Amniotic epithelial cell (primary cell): ENCODE results near the gene CDK5RAP2.

Source experiments
- DNase-seq: peaks from one replicate; pipeline ENCODE4 v3.0.0-alpha.2; 2010; ENCODE audit warnings: low read depth

Gene CDK5RAP2

DNA sequence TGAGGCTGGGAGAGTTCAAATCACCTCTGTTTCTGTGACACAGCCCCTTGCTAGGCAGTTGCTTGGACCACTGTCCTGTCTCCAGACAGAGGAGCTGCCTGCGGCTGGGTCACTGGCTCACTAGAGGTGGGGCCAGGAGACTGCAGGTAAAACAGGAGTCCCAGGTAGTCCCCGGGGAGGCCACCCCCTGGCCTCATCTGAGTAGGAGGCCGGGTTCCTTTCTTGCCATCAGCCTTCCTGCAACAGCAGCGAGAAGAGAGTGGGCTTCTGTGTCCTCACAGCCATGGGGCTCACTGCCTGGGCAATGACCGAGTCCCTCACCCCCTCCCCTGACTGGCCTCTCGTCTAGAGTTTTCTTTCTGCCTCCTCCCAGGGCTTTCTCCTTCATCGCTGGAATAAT lies 197.5 kb downstream of the CDK5RAP2 start:
- DNase-seq = no peak

DNA sequence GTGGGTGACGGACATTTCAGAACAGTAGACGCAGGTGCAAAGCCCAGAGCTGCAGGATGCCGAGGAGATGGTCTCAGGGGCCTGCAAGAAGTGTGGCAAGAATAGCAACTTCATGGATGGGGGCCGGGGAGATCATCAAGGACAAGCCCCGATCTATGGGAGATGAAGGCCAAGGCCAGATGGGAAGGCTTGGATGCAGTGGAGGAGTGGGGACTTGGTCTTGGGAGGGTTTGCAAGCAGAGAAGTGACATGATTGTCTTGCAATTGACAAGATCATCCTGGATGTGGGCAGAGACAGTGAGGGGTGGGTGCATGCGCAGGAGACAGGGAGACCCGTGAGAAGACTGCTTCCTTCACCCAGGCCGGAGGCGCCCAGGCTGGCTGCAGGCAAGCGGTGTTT lies 198.1 kb downstream of the CDK5RAP2 start:
- DNase-seq = no peak

DNA sequence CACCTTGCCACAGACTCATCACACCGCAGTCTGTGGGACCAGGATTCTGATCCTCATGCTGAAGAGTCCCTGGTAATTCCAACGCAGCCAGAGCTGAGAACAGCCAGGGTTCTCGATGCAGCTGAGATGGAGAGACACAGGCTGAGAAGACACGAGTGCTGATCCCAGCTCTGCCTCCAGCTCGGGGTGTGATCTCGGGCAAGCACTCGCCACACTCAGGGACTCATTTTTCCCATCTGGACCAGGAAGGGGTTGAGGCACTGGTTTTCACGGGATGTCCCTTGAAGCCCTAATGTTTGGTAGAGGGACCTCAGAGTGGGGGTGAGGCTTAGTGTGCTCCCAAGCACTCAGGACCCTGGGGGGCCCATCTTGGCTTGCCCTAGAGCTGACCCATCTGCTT lies 200.4 kb downstream of the CDK5RAP2 start:
- DNase-seq = no peak

DNA sequence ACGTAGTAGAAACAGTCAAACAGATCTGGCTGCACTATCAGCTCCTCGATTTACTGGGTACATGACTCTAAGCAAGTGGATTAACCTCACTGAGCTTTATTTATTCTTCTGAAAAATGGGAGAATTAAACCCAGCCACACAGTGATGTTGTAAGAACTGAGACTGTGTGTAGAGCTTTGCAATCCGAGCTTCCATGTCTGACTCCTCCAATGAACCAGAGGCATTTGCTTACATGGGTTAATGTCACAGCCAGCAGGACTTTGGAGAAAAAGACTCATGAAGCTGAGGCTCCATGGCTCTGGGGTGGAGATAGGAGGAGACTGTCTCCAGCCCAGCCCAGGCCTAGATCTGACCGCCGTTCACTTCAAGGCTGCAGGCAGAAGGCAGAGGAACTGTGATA lies 201.3 kb downstream of the CDK5RAP2 start:
- no peak for DNase-seq

DNA sequence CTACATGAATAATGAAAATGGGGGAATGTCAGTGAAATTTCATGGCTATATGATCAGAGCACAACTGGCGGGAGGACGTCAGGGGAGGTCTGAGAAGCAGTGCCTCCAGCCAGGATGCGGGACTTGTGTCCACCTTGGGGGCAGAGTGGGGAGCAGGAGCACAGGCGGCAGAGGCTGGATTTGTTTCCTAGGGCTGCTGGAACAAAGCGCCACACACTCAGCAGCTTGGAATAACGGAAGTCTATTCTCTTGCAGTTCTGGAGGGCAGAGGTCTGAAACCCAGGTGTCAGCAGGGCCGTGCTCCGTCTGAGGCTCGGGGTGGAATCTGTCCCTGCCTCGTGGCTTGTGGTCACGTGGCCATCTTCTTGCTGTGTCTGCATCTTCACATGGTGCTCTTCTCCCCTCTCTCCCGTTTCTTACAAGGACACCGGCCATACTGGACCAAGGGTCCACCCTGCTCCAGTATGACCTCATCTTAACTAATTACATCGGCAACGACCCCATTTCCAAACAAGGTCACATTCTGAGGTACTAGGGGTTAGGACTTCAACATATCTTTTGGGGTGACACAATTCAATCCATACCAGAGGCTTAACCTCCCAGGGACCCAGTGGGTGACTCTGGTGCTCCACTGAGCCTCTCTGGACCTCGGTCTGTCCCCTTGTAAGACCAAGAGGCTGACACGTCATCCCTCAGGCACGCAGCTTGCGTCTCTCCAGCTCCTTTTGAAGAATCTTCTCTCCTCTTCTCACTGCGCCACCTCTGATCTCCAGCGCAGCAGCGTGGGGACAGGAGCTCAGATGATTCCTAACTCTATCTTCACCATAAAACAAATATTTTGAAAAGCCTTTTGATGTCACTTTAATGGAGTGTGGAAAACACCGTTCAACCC lies 202.5 kb downstream of the CDK5RAP2 start:
- DNase-seq = peak; percentile 34

DNA sequence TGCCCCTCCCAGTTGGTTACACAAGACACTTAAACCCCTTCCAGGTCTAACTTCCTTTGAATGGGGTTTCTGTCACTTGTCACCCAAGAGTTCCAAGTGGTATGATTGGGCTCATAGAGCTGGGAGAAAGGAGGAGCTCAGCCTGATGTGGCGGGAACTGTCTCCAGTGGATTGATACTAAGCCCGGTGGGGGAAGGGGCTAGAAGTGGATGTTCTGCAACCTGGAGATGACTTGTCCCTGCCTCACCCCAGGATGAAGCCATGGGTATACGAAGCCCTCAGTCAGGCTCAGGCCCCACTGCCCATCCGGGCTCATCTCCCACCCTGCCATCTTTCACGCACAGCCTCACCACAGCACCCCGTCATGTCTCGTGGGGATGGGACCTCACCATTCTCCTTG lies 203.9 kb downstream of the CDK5RAP2 start:
- DNase-seq = no peak

DNA sequence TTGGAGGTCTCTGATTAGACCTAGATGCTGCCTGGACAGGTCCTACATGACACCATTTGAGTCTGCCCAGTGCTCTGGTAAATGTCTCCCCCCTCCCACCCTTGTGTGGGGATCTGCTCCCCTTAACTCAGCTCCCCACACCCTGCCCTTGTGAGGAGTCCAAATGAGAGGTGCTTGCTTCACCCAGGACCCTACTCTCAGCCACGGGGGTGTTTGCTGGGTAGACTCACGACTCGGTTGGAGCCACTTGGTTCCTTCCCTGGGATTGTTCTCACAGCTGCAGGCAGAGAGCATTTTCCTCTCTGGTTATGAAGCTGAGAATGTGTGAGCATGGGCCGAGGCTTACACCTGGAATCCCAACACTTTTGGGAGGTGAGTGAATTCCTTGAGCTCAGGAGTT lies 204.7 kb downstream of the CDK5RAP2 start:
- DNase-seq = no peak

DNA sequence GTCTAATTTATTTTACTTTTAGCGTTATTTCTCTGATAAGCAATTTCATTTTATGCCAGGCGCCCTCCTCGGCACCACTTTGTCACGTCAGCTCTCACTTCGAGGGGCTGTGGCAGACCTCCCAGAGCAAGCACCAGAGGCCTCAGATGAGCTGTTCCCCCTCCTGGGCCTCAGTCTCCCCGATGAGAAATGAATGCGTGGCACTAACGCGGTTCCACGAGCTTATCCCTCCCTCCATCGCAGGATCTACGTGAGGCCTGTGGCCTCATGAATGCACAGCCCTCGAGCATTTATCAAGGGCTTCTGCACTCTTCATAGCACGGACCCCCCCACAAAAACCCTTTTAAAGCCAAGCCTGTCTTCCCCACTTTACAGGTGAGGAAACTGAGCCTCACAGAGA lies 205.2 kb downstream of the CDK5RAP2 start:
- DNase-seq = no peak

DNA sequence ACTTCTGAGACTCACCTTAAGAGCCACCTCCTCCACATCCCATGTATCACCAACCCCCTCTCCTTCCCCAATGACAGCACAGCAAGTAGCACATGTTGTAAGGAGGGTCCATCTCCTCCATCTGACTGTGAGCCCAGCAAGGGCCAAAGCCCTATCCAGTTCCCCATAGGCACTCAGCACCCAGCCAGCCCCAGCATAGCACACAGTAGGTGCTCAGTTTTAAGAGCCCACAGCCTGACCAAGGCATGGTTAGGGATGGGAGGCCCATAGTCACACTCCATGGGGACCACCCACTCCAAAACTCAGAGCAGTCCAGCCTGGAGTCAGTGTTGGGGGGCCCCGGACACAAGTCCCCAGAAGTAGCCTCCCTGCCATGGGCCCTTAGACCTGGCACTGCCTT lies 205.7 kb downstream of the CDK5RAP2 start:
- no peak for DNase-seq

DNA sequence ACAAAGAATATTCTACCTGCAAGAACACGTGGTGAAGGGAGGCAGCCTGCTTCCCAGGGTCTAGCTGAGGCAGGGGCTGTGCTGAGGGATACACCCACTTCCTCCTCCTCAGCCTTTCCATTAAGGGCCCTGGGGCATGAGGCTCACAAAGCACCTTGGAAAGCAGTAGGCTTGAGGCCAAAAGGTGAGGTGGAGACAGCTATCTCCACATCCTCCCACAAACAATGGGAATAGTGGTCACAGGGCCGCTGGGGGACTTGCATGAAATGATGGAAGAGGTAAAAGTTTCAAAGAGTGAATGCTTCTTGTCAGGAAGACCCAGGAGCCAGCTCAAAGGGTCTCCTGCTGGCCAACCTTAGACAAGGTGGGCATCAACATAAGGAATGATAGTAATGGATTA lies 207.9 kb downstream of the CDK5RAP2 start:
- DNase-seq = no peak

DNA sequence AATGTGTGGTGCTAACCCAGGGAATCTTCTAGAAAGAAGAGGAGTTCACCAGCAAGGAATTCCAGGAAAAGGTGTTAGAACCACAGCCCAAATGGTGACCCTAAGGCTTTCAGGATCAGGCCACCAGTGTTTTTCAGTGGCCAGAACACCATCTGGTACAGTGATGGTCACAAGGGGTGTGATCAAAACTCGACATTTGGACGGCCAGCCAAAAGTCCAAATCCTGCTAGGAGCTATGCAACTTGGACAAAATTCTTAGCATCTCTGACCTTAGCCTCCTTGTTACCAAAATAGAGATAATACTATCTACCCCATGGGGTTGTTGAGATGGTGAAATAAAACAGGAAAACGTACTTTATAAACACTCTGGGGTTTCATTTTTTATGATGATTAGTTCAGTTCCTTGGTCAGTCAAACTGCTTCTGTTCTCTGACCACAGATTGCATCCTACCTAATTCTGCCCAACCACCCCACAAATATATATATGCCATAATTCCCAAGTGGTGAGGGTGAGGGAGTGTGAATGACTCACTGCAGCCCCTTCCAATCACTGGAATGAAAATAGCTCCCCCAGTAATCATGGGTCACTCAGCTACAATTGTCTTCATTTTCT lies 210.3 kb downstream of the CDK5RAP2 start:
- DNase-seq = peak; percentile 91

DNA sequence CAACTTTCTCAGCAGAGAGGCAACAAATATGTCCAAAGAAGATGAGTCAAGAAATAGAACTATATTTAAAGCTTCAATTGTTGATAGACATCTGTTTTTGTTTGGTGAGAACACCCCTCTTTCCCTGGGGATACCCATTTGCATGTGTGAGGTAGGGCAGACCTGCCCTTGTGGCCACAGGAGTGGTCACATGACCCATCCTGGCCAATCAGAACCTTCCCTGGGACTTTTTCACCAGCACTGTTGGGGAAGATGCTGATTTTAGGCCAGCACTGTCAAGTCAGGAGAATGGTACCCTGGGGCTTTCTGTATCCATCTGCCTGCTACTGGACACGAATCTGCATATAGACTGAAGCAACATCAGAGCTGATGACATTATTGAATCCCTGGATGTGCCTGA lies 211.2 kb downstream of the CDK5RAP2 start:
- no peak for DNase-seq

DNA sequence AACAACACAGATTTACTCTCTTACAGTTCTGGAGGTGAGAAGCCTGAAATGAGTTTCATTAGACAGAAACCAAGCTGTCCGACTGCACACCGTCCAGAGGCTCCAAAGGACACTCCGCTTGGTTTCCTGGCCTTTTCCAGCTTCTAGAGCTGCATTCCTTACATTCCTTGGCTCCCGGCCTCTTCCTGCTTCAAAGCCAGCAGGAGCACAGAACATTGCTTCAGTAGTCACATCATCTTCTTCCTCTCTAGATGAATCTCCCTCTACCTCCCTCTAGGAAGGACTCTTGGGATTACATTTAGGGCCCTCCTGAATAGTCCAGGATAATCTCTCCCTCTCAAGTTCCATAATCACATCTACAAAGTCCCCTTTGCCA lies 213.3 kb downstream of the CDK5RAP2 start:
- peak; percentile 94 for DNase-seq

DNA sequence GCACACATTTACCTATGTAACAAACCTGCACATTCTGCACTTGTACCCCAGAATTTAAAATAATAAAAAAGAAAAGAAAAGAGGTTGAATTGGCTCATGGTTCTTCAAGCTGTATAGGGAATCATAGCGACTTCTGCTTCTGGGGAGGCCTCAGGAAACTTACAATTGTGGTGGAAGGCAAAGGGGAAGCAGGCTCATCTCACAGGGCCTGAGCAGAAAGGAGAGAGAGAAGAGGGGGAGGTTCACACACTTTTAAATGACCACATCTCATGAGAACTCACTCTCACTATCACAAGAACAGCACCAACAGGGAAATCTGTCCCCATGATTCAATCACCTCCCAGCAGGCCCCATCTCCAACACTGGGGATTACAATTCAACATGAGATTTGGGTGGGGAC lies 214.6 kb downstream of the CDK5RAP2 start:
- DNase-seq = no peak

DNA sequence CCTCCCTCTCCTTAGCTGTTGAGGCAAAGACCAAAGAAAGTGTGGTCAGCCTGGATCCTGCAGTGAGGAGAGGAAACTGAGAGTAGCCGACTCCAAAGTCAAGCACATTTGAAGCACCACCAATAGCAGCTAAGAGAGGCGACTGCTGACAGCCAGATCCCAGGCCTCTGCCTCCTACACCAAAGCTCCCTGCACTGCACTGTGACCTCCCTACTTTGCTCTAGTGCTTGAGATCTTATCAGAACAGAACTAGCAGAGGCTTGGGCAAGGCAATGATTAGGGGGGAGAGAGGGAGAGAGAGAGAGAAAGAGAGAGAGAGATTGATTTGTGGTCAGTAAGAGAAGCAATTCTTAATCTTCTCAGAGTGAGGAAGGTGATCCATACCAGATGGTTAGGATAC lies 216.3 kb downstream of the CDK5RAP2 start:
- peak; percentile 65 for DNase-seq

DNA sequence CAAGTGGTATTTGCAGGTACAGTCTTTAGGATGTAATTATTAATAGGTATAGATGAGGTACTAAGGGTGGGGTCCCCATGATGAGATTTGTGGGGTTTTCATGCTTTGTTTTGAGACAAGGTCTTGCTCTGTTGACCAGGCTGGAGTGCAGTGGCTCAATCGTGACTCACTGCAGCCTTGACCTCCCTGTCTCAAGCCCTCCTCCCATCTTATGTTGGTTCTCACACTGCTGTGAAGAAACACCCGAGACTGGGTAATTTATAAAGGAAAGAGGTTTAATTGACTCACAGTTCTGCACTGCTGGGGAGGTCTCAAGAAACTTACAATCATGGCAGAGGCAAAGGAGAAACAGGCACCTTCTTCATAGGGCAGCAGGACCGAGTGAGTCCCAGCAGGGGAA lies 217.5 kb downstream of the CDK5RAP2 start:
- DNase-seq = peak; percentile 90

DNA sequence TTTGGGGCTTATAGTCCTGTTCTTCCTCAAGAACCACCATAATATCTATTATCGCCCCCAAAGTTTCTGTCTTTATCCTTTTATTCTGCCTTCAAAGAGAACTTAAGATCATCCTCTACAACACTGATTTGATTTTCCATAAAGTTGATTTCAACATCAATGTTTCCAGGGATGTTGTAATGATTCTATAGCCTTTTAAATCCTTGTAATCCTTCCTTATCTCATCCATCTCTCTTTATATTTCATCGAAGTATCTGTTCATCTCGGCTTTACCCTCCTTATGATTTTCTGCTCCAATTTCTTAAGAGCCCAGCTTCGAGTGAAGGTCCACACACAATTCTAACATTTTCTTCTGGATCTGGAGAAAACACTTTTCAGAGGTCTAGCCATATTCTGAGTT lies 218.4 kb downstream of the CDK5RAP2 start:
- peak; percentile 61 for DNase-seq

DNA sequence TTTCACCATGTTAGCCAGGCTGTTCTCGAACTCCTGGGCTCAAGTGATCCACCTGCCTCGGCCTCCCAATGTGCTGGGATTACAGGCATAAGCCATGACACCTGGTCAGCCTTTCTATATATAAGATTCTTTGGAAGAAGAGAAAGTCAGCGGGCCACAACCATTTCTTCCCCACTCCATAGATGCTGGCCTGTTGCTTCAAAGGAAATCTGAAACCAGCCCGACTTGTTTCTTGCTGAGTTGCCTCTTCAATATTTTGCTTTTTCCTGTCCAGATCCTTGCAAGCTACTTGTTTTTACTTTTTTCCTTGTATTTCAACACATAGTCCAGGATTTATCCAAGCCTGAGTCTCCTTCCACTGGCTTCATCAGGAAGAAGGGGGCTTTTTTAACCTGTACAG lies 219.5 kb downstream of the CDK5RAP2 start:
- DNase-seq = no peak

DNA sequence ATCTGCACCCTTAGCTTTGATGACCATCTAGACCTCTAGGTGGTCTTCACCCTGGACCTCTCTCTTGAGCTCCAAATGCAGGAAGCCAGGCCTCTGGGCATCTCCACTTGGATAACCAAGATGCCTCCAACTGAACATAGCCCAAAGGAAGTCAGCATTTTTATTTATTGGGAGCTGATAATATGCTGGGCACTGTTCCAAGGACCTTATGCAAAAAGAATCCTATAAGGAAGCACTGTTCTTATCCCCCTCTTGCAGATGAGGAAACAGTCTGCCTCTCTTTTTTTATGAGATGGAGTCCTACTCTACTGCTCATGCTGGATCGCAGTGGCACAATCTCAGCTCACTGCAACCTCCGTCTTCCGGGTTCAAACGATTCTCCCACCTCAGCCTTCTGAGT lies 219.9 kb downstream of the CDK5RAP2 start:
- peak; percentile 68 for DNase-seq

DNA sequence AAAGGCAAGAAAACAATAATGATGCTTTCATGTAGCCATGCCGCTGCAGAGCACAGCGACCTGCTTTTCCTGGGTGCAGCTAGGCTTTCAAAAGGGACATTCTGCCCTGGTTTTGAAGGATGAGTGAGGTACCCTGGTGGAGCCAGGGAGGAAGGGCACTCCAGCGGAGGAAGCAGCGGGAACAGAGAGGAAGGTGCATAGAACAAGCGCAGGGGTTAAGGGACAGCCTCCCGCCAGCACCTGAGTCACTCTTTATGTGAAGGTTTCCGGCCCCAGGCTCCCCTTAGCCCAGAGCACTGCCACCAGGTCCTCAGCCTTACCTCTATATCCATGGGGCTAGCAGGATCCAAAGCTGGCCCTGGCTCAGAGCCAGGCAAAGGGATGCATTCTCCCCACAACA lies 221.1 kb downstream of the CDK5RAP2 start:
- DNase-seq = no peak

DNA sequence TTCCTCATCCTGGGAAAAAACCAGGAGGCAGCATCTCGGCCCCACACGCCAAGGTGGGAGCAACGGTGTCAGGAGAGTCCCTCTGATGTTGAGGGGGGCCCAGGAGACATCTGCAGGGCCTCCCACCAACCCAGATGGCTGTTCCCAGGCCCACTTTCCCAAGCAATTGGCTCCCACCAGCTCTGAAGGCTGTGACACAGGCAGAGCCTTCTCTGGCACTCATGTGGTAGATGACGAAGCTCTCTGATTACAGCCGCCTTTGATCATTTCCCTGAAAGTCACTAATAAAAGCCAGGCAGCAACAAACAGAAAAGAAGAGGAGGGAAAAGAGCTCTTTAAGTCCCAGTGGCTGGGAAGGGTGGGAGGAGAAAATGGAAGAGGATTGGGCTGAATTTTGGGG lies 226.5 kb downstream of the CDK5RAP2 start:
- no peak for DNase-seq

DNA sequence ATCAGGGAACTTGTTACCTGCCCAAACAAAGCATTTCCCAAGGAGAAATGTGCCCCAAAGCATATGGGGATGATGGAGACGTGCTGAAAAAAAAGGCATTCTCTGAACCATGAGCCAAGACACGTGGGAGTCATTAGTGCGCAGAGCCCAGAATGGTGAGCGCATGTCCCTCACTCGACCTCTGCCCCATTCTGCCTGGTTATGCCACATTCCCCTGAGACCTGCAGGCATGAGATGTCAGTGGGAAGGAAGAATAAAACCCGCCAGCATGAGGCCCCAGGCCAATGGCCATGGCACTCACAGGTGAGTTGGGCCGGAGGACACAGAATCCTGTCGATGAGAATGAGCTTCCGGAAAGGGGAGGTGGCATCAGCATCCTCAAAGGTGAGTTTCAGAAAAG lies 228.9 kb downstream of the CDK5RAP2 start:
- no peak for DNase-seq

DNA sequence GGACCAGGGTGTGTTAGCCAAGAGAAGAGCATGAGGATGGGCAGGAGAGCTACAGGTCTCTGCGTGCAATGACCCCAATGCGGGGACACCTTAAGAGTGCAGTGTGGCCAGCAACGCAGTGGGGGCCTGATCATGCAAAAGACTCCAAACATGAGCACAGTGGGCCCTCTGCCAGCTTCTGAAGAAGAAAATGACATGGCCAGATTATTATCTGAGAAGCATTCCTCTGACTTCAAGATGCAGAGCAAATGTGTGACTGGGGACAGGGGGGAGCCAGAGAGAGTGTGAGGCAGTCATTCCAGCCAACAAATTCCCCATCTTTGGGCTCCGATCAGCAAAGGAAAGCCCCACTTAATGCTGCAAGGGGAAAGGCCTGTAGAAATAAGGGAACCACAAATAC lies 229.4 kb downstream of the CDK5RAP2 start:
- no peak for DNase-seq

DNA sequence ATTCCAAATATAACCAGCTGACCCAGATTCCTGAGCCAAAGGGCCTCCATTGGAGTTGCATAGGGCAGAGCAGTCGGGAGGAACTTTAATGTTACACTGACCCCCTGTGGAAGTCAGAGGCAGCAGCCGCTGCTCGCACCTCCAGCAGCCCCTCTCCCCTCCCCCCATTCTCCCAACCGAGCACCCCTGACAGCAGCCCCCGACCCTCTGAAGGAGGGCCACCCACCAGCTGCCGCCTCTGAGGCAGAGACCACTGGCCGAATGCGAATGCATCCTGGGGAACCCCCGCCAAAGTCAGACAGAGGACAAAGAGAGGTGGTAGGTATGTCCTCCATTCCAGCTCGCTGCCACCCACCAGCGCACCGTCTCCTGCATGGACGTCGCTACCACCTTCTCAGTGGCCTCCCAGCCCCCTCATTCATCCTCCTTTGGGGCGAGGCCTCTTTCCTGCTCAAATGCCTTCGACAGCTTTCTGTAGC lies 231.0 kb downstream of the CDK5RAP2 start:
- DNase-seq = peak; percentile 52
